Measurements from ENCODE around the gene IL9. TPM values are rescaled to one million over a fixed set of nuclear protein-coding genes. Genes with fewer than 3 reads are reported as not detected.

The IL9 gene
- total and polyA plus RNA-seq, 2 donors: 0.52 to 2.7 TPM

GRCh38 chr5:135842737-135843136 is 52.9 kb downstream of the IL9 start:
- DNase-seq (ENCODE audit: low read depth in 6 of 9, low spot score in 9 of 9): no peak
- Histone ChIP-seq H3K27me3 (ENCODE audit: control insufficient read depth in 2 of 2, insufficient read depth in 1 of 2, low read length in 1 of 2) (peaks cover 0 to 3% of the 10 kb centered on the region in 2 donors), H3K27ac (ENCODE audit: low read depth in 1 of 2, low read length in 1 of 2) (no peak overlapping the region), H3K9me3 (ENCODE audit: control insufficient read depth in 2 of 2, insufficient read depth in 1 of 2, low read length in 1 of 2) (peaks cover 0 to 3% of the 10 kb centered on the region in 2 donors), H3K4me3 (ENCODE audit: low read length in 2 of 2) (no peak overlapping the region), H3K36me3 (ENCODE audit: control insufficient read depth in 2 of 2, insufficient read depth in 2 of 2, low read length in 1 of 2) (no peaks in the 10 kb centered on the region), H3K4me1 (ENCODE audit: control insufficient read depth in 2 of 2, insufficient read depth in 2 of 2, low read length in 2 of 2) (no peaks in the 10 kb centered on the region)
- 83% methylated on average over 4 of the region's 4 CpGs for WGBS

Other genes starting within 250 kb of the IL9 start
- gene SLC25A48, start 61.2 kb downstream of the IL9 start, total RNA-seq: 0.05 TPM
- gene SLC25A48, start 61.2 kb downstream of the IL9 start, polyA plus RNA-seq: 0.25 TPM
- not detected for gene LECT2, start 59.1 kb upstream of the IL9 start, total RNA-seq
- gene LECT2, start 59.1 kb upstream of the IL9 start, polyA plus RNA-seq: not detected
- 76.8 TPM for gene TGFBI, start 133.1 kb upstream of the IL9 start, total RNA-seq
- gene TGFBI, start 133.1 kb upstream of the IL9 start, polyA plus RNA-seq: 294 TPM
- gene SMAD5, start 237.0 kb upstream of the IL9 start, total RNA-seq: 20.1 TPM
- gene SMAD5, start 237.0 kb upstream of the IL9 start, polyA plus RNA-seq: 12.2 TPM